HFFc6 (cell line): ENCODE data around the gene C19orf12. TPM values are rescaled to one million over a fixed set of nuclear protein-coding genes. Genes with fewer than 3 reads are reported as not detected.
A peak's percentile ranks its signal among the peaks of the same experiment; 100 is the strongest.
"Not testable (repeated sequence)": the region's sequence is repeated elsewhere in the genome, so short reads cannot be mapped to it uniquely, and the experiment has no call there.

ENCODE experiments used
- DNase-seq: peaks from one replicate; pipeline ENCODE4 v3.0.0-alpha.2; 2018
- H3K27ac Mint-ChIP-seq: 2 replicates; pipeline ENCODE4 v1.8.0; 2020; ENCODE audit warnings: mild to moderate bottlenecking, mixed read lengths
- H3K27me3 Mint-ChIP-seq: 2 replicates; pipeline ENCODE4 v1.8.0; 2021; ENCODE audit warnings: mild to moderate bottlenecking, moderate library complexity, mixed read lengths; ENCODE audit not compliant: insufficient read depth
- H3K36me3 Mint-ChIP-seq: 2 replicates; pipeline ENCODE4 v1.8.0; 2021; ENCODE audit warnings: low read depth, mixed read lengths
- H3K4me1 Mint-ChIP-seq: 2 replicates; pipeline ENCODE4 v1.8.0; 2020; ENCODE audit warnings: low read depth, mixed read lengths
- H3K4me3 Mint-ChIP-seq: 2 replicates; pipeline ENCODE4 v1.8.0; 2020; ENCODE audit warnings: mild to moderate bottlenecking, moderate library complexity, mixed read lengths
- H3K9me3 Mint-ChIP-seq: 2 replicates; pipeline ENCODE4 v1.8.0; 2020; ENCODE audit warnings: mild to moderate bottlenecking, mixed read lengths
- CTCF ChIP-seq: fragments of 200-600 bp; sonication (generic); IDR thresholded peaks from 2 replicates; pipeline ENCODE4 v1.5.0; 2021; ENCODE audit warnings: antibody characterized with exemption, mild to moderate bottlenecking
- total RNA-seq, 6 experiments: library from RNA; stranded (reverse); fragmentation: NEBNext Ultra II Directional; extraction: Animal tissue kit (Norgen Biotek cat#: 25700); gene quantifications; 2 replicates in 1 of 6; 3 replicates in 5 of 6; pipeline ENCODE4 v1.2.3, GENCODE V29; 2021

C19orf12 gene
- total RNA-seq, 6 experiments from 2014 or later, result 23.3 to 32.7 (median 24.7) TPM

DNA sequence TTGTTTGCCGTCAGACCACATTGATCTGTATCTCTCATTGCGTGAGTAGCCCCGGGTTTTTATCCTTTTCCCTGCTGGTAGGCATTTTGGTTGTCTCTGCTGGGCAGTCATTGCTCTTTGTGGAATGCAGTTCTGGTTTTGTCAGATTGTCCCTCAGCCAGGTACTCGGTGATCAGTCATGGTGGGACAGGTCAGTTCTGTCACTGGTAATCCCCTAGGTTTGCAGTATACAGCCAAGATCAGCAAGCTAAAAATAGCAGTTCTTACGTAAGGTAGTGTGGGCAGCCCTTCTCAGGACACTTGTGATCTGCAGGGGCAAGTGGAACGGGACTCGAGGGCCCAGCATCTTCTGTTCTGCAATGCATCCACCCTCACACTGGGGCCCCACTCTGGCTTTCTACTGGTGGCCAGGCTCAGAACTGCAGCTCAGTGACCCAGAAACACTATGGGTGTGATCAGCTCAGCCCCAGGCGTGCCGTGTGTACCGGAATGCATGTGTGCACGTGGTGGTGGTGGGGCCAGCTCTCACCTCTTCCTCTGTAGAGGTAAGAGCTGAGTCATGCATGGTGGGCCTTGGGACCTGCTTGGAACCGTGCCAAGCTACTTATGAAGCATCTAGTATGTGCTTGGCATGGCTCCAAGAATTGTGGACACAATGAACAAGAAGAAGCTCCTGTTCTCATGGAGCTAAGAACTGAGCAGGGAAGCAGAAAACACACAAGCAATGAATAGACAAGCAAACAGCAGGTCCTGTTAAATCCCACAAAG lies 43.5 kb downstream of the C19orf12 start:
- Mint-ChIP-seq H3K27ac (no peak overlapping the region), H3K4me1 (peaks cover 18% of the 10 kb centered on the region), H3K36me3 (0 out of 2 replicates have a peak, but pooled peaks cover 5% of the 10 kb centered on the region), H3K9me3 (no peaks in the 10 kb centered on the region), H3K4me3 (no peak overlapping the region), H3K27me3 (0 out of 2 replicates have a peak, but pooled peaks cover 2% of the 10 kb centered on the region)
- no peak for DNase-seq
- peak; percentile 33 for TF ChIP-seq CTCF

GRCh38 chr19:29671026-29671392 lies 44.1 kb downstream of the C19orf12 start:
- peaks cover 23% of the 10 kb centered on the region for H3K4me1 Mint-ChIP-seq
- not testable (repeated sequence) for H3K4me3 Mint-ChIP-seq, H3K36me3 Mint-ChIP-seq, H3K27me3 Mint-ChIP-seq, H3K27ac Mint-ChIP-seq, H3K9me3 Mint-ChIP-seq, DNase-seq

DNA sequence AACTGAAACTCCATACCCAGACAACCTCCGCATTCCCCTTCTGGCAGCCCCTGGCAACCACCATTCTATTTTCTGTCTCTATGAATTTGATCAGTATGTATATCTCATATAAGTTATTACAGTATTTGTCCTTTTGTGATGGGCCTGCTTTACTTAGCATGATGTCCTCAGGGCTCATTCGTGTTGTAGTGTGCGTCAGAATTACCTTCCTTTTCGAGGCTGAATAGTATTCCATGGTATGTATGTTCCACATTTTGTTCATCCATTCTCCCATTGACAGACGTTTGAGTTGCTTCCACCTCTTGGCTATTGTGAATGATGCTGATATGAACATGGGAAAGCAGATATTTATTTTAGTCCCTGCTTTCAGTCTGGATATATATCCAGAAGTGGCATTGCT lies 44.8 kb downstream of the C19orf12 start:
- H3K27ac Mint-ChIP-seq, result no peak overlapping the region
- TF ChIP-seq CTCF, result no peak
- no peaks in the 10 kb centered on the region for H3K9me3 Mint-ChIP-seq
- H3K4me3 Mint-ChIP-seq, result no peak overlapping the region
- 0 out of 2 replicates have a peak, but pooled peaks cover 2% of the 10 kb centered on the region for H3K27me3 Mint-ChIP-seq
- H3K36me3 Mint-ChIP-seq, result 0 out of 2 replicates have a peak, but pooled peaks cover 5% of the 10 kb centered on the region
- peaks cover 25% of the 10 kb centered on the region for H3K4me1 Mint-ChIP-seq
- DNase-seq, result no peak

DNA sequence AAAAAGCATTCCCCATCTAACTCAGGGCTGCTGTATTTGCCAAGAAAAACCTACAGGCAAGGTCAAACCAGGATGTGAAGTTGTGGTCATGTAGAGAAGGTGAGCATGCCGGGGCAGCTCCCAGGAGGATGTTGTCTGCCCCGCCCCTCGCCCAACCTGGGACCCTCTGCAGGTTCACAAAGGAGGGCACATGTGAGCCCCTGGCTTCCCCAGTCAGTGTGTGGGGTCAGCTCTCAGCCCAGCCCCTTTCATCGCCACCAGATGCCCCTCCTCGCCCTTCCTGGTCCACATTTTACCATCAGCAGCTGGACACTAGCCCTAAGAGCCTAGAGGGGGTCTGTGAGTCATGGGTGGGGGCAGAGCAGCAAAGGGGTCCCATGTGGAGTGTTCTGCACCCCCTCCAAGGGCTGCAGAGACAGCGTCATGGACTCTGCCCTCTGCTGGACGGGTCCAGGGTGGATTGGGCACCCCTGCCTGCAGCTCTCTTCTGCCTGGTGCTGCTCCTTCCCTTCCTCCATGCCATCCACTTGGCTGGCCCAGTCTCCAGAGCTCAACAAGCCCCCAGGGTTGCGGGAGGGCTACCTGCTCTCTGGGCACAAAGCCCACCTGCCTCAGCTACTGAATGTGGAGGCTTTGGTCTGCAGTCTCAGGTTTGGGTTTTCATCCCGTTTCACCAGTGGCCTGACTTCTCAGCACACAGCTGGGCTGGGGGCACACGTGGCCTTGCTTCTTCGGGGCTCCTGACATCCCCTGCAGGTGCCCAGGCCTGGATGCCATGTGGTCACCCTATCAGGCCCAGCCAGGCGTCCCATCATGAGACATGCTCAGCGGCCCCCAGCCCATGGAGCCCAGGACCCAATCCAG lies 46.1 kb downstream of the C19orf12 start:
- no peak overlapping the region for H3K4me3 Mint-ChIP-seq
- no peak overlapping the region for H3K27ac Mint-ChIP-seq
- TF ChIP-seq CTCF, result peak; percentile 66
- H3K36me3 Mint-ChIP-seq, result 0 out of 2 replicates have a peak, but pooled peaks cover 5% of the 10 kb centered on the region
- DNase-seq, result no peak
- H3K27me3 Mint-ChIP-seq, result 0 out of 2 replicates have a peak, but pooled peaks cover 2% of the 10 kb centered on the region
- H3K4me1 Mint-ChIP-seq, result peaks cover 33% of the 10 kb centered on the region
- H3K9me3 Mint-ChIP-seq, result no peaks in the 10 kb centered on the region

DNA sequence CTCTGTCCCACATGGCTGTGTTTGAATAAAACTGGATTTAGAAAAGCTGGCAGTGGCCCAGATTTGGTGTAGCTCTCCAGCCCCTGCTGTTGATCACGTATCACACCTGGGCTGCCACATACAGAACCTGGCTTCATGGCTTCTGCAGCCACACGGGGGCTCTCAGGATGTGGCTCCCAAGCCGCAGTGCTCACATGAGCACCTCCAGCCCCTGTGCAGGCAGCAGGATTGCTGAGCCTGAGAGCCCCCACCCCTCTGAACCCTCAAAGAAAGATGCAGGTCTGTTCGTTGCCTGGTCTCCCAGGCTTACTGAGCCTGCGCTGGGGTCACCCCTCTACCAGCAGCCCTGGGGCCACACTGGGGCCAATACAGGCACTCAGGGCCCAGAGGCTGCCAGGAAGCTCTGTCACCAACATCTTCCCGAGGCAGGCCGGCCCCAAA lies 47.1 kb downstream of the C19orf12 start:
- no peak overlapping the region for H3K27ac Mint-ChIP-seq
- TF ChIP-seq CTCF, result no peak
- 0 out of 2 replicates have a peak, but pooled peaks cover 2% of the 10 kb centered on the region for H3K27me3 Mint-ChIP-seq
- H3K4me1 Mint-ChIP-seq, result peaks cover 41% of the 10 kb centered on the region
- no peak for DNase-seq
- H3K36me3 Mint-ChIP-seq, result 0 out of 2 replicates have a peak, but pooled peaks cover 5% of the 10 kb centered on the region
- no peaks in the 10 kb centered on the region for H3K9me3 Mint-ChIP-seq
- H3K4me3 Mint-ChIP-seq, result no peak overlapping the region
